ENCODE data around the gene EVA1C. TPM values are rescaled to one million over a fixed set of nuclear protein-coding genes. Genes with fewer than 3 reads are reported as not detected.

Gene EVA1C
- total and polyA plus RNA-seq, 2 donors (not counting 1 experiment from before 2014, with no cell fraction given), result 0.84 to 1.6 TPM

DNA sequence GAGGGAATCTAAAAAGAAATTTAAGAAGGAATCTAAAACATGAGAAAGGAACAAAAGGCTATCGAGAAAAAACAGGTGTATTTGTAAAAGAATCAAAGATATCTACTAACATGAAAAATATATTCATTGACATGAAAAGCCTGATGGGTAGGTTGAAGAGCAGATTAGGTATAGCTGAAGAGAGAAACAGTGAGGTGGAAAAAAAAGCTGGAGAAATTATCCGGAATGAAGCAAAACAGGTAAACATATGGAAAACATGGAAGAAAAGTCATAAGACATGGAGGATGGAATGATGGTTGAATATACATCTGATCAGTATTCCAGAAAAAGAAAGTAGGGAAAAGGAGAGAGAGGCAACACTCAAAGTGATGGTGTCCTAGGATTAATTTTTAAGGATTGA is 9.6 kb downstream of the EVA1C start:
- H3K36me3 ChIP-seq (replicated peaks in 1 of 2; ENCODE audit: control extremely low read depth in 1 of 2, control insufficient read depth in 1 of 2, extremely low read depth in 1 of 2, insufficient read depth in 2 of 2, low read length in 1 of 2), result no peaks in the 10 kb centered on the region
- Mint-ChIP-seq H3K27me3 (peaks cover 18% of the 10 kb centered on the region), H3K9me3 (ENCODE audit: insufficient read depth) (peaks cover 3% of the 10 kb centered on the region), H3K4me1 (no peaks in the 10 kb centered on the region), H3K27ac (no peak overlapping the region), H3K4me3 (no peak overlapping the region)
- DNase-seq, result no peak
- H3K79me2 ChIP-seq (ENCODE audit: control insufficient read depth, insufficient read depth, low read length), result no peaks in the 10 kb centered on the region
- WGBS (ENCODE audit: insufficient coverage), result 100% methylated on average over 1 of the region's 2 CpGs
- H3K9me3 ChIP-seq (ENCODE audit: control extremely low read depth in 1 of 3, control insufficient read depth in 2 of 3, insufficient read depth in 1 of 3, low read length in 2 of 3), result peaks cover 0 to 6% (median 0%) of the 10 kb centered on the region in 3 donors
- CTCF ChIA-PET, result no interaction called here
- no peak overlapping the region for H3K9ac ChIP-seq (ENCODE audit: low read length)
- H3K4me1 ChIP-seq (ENCODE audit: control insufficient read depth in 2 of 2, insufficient read depth in 2 of 2, low read length in 2 of 2), result no peaks in the 10 kb centered on the region
- no peak for TF ChIP-seq EZH2 (IDR thresholded peaks at IDR 0.05; ENCODE audit: borderline replicate concordance, insufficient read depth, low read depth, low read length, poor library complexity, severe bottlenecking)
- TF ChIP-seq, protein P1, sequence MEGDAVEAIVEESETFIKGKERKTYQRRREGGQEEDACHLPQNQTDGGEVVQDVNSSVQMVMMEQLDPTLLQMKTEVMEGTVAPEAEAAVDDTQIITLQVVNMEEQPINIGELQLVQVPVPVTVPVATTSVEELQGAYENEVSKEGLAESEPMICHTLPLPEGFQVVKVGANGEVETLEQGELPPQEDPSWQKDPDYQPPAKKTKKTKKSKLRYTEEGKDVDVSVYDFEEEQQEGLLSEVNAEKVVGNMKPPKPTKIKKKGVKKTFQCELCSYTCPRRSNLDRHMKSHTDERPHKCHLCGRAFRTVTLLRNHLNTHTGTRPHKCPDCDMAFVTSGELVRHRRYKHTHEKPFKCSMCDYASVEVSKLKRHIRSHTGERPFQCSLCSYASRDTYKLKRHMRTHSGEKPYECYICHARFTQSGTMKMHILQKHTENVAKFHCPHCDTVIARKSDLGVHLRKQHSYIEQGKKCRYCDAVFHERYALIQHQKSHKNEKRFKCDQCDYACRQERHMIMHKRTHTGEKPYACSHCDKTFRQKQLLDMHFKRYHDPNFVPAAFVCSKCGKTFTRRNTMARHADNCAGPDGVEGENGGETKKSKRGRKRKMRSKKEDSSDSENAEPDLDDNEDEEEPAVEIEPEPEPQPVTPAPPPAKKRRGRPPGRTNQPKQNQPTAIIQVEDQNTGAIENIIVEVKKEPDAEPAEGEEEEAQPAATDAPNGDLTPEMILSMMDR (IDR thresholded peaks at IDR 0.05), result no peak
- no peak overlapping the region for H3K4me2 ChIP-seq (replicated peaks; ENCODE audit: low read depth, low read length, poor library complexity, severe bottlenecking)
- no peaks in the 10 kb centered on the region for H4K20me1 ChIP-seq (ENCODE audit: control insufficient read depth, insufficient read depth, low read length, poor library complexity, severe bottlenecking)
- no peak for ATAC-seq (ENCODE audit: low read depth)
- peaks cover 0 to 2% (median 0%) of the 10 kb centered on the region in 4 experiments for H3K27me3 ChIP-seq (replicated peaks in 1 of 4; ENCODE audit: control extremely low read depth in 1 of 4, control insufficient read depth in 3 of 4, insufficient read depth in 4 of 4, low read length in 3 of 4)
- intact Hi-C loops (cut with micrococcal nuclease), result no loop called here
- H3K4me3 ChIP-seq (ENCODE audit: control extremely low read depth in 1 of 5, extremely low read depth in 1 of 5, insufficient read depth in 1 of 5, low read depth in 2 of 5, low read length in 4 of 5), result no peak overlapping the region
- no peak overlapping the region for H2AFZ ChIP-seq (ENCODE audit: insufficient read depth, low read depth, low read length, poor library complexity, severe bottlenecking)
- H3K27ac ChIP-seq (ENCODE audit: low read length in 2 of 2), result no peak overlapping the region
- POLR2A ChIA-PET, result no interaction called here

DNA sequence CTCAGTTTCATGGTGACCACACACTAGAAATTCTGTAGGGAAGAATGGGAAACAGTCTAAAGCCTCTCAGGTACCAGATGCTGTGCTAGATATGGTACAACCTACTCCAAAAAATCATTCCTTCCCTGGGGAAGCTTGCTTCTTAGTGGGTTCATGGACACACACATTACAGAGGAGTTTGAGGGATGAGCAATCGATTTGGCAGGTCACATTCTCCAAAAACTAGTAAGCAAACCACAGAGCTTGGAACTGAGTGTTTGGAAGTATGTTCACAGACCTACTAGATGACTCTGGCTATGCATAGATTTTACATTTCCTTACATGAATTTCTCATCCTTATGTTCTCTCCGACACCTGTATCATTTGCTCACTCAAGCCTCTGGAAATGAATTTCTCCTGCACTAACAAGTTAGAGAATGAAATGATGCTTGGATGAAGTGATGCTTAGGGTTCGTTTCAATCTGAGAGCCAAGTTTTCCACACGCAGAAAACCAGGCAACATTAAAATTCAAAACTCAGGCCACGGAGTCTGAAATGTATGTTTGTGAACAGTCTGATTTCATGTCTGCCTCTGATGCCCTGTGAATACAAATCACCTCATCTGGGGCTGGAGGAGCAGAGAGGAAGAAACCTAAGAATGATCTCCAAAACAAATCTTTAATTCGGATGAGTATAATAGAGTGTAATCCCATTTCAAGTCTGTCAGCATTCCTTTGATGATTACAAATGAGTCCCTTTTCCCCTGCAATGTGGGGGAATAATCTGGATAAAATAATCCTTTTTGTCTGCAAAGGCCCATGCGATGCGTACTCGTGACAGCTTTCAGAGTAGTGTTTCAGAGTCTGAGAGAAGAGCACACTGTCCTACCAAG is 11.0 kb downstream of the EVA1C start:
- no peak for DNase-seq
- Mint-ChIP-seq H3K9me3 (ENCODE audit: insufficient read depth) (peaks cover 3% of the 10 kb centered on the region), H3K27me3 (peaks cover 17% of the 10 kb centered on the region), H3K27ac (no peak overlapping the region), H3K4me1 (no peaks in the 10 kb centered on the region), H3K4me3 (no peak overlapping the region)
- no peaks in the 10 kb centered on the region for H3K36me3 ChIP-seq (replicated peaks in 1 of 2; ENCODE audit: control extremely low read depth in 1 of 2, control insufficient read depth in 1 of 2, extremely low read depth in 1 of 2, insufficient read depth in 2 of 2, low read length in 1 of 2)
- H2AFZ ChIP-seq (ENCODE audit: insufficient read depth, low read depth, low read length, poor library complexity, severe bottlenecking), result no peak overlapping the region
- H3K9me3 ChIP-seq (ENCODE audit: control extremely low read depth in 1 of 3, control insufficient read depth in 2 of 3, insufficient read depth in 1 of 3, low read length in 2 of 3), result peaks cover 0 to 4% (median 0%) of the 10 kb centered on the region in 3 donors
- H4K20me1 ChIP-seq (ENCODE audit: control insufficient read depth, insufficient read depth, low read length, poor library complexity, severe bottlenecking), result no peaks in the 10 kb centered on the region
- H3K4me3 ChIP-seq (ENCODE audit: control extremely low read depth in 1 of 5, extremely low read depth in 1 of 5, insufficient read depth in 1 of 5, low read depth in 2 of 5, low read length in 4 of 5), result no peak overlapping the region
- H3K4me1 ChIP-seq (ENCODE audit: control insufficient read depth in 2 of 2, insufficient read depth in 2 of 2, low read length in 2 of 2), result no peaks in the 10 kb centered on the region
- POLR2A ChIA-PET, result no interaction called here
- H3K9ac ChIP-seq (ENCODE audit: low read length), result no peak overlapping the region
- CTCF ChIA-PET, result no interaction called here
- H3K4me2 ChIP-seq (replicated peaks; ENCODE audit: low read depth, low read length, poor library complexity, severe bottlenecking), result no peak overlapping the region
- intact Hi-C loops (cut with micrococcal nuclease), result no loop called here
- no peaks in the 10 kb centered on the region for H3K27me3 ChIP-seq (replicated peaks in 1 of 4; ENCODE audit: control extremely low read depth in 1 of 4, control insufficient read depth in 3 of 4, insufficient read depth in 4 of 4, low read length in 3 of 4)
- no peak for TF ChIP-seq EZH2 (IDR thresholded peaks at IDR 0.05; ENCODE audit: borderline replicate concordance, insufficient read depth, low read depth, low read length, poor library complexity, severe bottlenecking)
- TF ChIP-seq, protein P1 (IDR thresholded peaks at IDR 0.05), result no peak
- WGBS (ENCODE audit: insufficient coverage), result 84% methylated on average over 5 of the region's 9 CpGs
- no peak for ATAC-seq (ENCODE audit: low read depth)
- no peak overlapping the region for H3K27ac ChIP-seq (ENCODE audit: low read length in 2 of 2)
- no peaks in the 10 kb centered on the region for H3K79me2 ChIP-seq (ENCODE audit: control insufficient read depth, insufficient read depth, low read length)
